Stimulated activated CD4-positive, alpha-beta T cell treated with anti-CD3 and anti-CD28 coated beads, TNF-alpha, amount 100 ng/mL, for 48 hours (primary cell): ENCODE measurements around the gene ARHGAP27.

Experiments
- DNase-seq, 3 donors: peaks; one replicate each; pipeline ENCODE4 v3.0.0-alpha.2; 2020; ENCODE audit warnings: low read depth in 3 of 3

ARHGAP27 gene

DNA sequence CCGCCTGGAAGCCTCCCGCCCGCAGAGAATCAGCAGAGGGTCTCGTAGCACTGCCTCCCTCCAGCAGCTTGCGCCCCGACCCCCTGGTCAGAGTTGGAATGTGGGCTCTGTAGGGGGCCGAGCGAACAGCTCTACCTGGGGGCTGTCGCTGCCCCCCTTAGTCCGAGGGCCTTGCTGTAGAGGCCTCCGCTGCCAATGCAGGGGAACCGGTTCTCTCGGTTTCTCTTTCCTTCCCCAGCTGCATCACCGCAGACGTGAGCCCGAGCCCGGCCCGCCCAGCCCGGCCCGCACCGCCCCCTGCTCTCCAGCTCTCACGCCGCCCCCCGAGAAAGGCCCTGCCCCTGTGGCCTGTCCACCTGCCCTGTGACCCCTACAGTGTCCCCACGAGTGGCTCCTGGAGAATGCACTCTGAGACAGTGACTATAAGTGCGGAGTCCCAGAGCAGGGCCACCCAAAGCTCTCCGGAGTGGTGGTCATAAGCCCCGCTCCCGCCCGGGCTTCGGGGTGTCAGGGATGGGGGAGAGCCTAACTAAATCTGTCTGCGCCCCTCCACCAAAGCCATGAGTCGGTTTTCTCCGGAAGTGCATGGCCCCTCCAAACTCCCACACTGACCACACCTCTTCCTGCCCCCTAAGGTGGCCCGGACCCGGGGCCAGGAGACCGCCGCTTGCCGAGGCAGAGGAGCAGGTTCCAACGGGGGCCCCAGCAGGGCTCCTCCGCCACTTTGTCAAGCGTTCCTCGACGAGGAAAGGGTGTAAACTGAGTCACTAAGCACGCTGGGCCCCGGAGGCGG is 1.7 kb downstream of the ARHGAP27 start:
- no peak for DNase-seq

DNA sequence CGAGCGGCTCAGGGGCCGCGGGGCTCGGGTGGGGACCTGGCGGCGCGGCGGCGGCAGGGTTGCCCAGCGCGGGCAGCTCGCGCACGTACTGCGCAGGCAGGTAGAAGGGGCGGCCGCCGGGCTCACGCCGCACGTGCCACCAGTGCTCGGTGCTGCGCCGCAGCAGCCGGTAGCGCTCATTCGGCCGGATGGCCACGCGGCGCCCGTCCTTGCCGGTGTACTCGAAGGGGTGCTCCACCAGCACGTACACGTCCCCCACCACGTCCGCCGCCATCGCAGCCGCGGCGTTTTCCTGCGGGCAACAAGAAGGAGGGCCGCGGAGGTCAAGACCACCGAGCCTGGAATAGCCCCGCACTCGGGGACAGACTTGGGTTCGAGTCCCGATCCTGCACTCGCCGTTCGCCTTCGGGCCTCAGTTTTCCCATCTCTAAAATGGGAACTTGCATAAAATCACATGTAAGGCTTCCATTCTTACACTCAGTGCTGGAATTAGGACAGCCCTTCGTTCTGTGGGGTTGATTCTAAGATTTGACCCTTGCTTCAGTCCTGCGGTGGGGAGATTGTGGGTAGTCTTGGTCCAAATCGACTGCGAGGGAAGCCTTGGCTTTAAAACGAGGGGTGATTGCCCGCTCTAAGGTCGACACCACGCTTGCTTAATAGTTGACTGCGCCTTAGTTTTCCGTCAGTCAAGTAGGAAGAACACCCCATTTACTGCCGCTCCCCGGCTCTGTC is 2.5 kb downstream of the ARHGAP27 start:
- DNase-seq: no peak

GRCh38 chr17:45429339-45430005 is 3.2 kb downstream of the ARHGAP27 start:
- DNase-seq: no peak

- no peak for DNase-seq
These were observed 3.7 kb downstream of the ARHGAP27 start for GRCh38 chr17:45428931-45429338.

DNA sequence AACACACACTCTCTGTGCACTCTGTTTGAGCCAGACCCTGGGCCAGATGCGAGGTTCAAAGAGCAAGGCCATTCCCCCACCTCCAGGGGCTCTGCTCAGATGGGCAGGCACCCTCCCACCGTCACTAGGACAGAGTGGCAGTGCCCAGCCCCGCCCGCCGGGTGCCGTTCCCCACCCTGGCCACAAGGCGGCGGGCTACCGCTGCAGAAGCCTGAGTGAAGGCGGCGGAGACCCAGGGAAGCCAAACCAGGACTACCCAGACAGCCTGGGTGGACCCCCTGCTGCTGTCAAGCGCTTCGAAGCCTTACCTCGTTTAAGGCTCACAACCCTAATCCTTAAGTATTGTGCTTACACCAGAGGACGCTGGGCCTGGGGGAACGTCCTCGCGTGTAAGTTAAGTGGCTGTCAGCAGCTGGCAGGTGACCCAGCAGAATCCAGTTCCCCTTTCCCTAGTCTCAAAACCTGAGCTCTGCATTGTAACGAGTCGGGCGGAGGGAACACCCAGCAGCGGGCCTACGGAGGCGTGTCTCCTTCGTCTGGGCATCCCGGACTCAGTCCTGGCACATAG is 4.5 kb downstream of the ARHGAP27 start:
- DNase-seq: peak; percentile 62 to 74 (median 67)

DNA sequence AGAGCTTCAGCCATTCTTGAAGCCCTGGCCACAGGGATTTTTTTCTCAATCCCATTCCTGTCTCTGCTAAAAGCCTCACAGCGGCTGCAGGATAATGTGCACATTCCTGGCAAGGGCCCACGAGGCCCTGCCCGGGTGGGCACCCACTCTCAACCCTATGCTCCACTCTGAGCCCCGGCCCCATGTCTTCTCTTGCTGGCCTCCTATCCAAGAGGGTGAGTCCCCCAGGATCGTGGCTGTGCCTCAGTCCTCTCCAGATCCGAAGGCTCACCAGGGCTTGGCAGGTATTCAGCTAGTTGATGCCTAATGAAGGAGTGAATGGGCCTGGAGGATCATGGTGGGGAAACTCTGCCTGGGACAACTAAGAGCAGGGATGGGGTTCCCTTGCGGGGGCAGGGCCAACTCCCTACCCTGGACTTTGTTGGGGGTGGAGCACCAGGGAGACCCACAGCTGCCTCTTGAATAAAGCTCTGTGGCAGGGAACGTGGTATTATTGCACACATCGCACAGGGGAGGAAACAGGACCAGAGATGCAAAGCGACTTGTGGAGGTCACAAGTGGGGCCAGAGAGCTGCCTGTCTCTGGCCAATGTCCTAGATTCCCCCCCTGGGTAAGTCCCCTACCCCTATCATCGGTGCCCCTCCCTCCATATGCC is 5.4 kb downstream of the ARHGAP27 start:
- DNase-seq: no peak

DNA sequence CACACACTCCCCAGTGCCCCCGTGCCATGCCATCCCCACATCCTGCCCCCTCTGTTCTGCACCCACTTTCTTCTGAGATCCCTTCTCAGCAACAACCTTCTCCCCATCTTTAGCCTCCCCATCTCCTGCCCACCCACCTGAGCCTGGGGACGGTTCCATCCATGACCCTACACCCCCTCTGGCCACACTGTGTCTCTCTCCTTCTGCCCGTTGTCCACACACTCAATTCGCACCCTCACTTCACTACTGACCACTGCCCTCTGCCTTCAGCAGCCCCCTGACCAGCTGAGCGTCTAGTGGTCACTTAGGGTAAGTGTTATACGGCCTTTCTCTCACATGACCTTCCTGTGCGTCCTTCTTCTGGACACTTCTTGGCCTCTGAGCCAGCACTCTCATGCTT is 6.1 kb downstream of the ARHGAP27 start:
- no peak for DNase-seq

DNA sequence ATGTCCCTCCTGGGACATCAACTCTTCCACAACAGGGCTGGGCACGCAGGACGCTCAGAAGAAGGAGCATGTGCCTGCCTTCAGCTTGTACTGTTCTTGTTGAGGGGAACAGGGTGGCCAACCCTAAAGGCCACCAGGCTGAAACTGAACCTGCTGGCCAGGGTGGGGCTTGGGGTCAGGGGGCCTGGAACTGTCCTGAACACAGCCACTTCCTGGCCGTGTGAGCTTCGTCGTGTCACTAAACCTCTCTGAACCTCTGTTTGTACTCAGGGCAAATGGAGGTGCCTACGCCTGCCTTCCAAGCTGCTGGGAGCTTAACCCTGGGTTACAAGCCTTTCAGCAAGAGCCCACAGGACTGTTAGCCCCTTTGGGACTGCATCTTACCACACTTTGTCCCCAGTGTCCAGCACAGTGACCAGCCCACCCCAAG is 6.7 kb downstream of the ARHGAP27 start:
- no peak for DNase-seq

GRCh38 chr17:45425125-45425983 is 7.3 kb downstream of the ARHGAP27 start:
- no peak for DNase-seq

DNA sequence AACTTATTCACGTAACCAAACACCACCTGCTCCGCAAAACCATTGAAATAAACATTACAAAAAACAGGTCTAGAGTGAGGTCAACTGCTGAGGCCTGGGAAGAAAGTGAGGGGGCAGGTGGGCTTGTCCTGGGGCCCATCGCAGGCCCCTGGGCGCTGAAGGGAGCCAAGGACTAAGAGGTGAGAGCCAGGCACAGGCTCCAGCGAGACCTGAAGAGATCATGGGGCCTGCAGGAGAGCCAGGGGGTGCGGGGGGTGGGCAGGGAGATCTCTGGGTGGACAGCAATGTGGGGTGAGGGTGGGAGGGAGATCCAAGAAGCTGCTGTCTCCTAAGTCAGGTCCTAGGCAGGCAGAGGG is 7.9 kb downstream of the ARHGAP27 start:
- no peak for DNase-seq

DNA sequence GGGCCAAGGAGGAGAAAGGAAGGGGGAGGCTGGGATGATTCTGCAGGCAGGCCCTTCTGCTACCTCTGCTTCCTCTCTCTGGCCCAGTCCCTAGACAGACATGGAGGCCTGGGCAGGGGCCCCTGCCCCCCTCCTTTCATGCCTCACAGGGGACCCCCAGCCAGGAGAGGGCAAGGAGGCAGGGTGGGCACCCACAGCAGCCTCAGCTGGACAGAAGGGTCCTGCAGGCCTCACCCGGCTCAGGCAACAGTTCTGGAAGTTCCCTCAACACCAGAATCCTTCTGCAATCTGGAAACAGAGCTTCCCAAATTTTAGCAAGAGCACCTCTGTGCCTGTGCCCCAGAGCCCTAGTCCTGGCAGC is 8.7 kb downstream of the ARHGAP27 start:
- no peak for DNase-seq

DNA sequence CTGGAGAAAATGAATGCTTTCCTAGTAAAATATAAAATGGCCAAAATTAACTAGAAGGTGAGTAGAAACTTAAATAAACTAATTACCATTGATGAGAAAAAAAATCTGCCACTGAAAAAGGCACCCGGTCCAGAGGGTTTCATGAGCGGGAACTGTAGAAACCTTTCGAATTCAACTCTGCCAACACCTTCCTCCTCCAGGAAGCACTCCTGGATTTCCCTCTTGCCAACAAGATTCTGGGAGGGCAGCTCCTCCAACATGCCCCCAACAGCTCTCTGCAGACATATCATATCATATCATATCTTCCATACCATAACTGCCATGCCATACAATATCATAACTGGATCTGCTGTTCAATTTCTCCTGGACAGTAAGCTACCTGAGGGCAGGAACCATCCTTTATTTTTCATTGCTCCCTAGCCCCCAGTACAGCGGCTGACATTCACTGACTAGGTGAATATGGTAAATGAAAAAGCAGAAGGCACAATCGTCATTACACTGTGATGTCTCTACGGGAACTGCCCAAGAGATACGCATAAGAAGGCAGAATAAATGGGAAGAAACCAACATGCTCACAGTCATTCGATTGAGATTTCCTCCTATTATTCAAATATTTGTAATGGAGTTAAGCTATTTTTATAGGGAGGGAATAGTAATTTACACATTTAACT is 9.2 kb downstream of the ARHGAP27 start:
- DNase-seq: no peak

GRCh38 chr17:45414990-45415881 is 17.4 kb downstream of the ARHGAP27 start:
- DNase-seq: no peak

GRCh38 chr17:45413498-45413923 is 19.2 kb downstream of the ARHGAP27 start:
- no peak for DNase-seq

- no peak for DNase-seq
These were observed 21.1 kb downstream of the ARHGAP27 start for GRCh38 chr17:45411348-45412105.

DNA sequence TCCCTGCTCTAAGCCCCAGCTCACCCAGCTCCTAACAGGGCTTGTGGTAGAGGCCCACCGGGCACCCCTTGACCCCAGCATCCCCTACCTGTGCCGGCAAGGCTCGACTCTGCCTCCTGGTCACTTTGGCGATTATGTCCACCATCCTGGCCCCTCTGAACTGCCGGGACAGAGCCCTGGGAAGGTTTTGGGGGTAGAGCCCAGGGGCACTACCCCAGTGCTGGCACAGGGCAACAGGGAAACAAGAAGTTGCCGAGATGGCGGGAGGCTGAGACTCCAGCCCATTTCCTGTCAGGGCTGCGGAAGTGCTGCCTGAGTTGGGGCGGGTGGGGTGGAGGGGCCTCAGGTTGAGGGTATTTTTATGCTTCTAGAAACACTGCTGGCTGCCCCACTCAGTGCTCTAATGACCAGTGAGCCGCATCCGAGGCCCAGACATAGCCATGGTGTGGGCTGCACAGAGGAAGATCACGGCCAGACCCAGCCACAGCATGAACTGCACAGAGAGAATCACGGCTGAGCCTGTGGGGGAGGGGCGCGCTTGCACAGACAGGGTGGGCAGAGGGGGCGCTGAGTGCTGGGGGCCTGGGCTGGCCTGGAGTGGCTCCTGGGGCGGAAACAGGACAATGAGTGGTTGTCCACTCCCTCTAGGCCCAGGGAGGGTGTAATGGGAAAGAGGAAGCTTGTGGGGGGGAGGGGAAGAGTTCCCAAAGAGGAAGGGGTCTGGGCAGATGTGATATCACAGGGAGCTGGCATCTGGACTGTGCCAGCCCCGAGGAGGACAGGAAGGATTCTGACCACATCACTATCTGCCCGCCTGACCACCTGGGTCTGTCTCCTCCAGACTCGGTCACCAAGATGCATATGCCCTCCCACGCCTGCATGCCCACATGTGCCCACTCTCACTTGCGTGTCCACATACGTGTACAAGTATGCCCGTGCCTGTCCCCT is 22.3 kb downstream of the ARHGAP27 start:
- DNase-seq: peak; percentile 35 to 57 (median 37)

- no peak for DNase-seq
These were observed 23.0 kb downstream of the ARHGAP27 start for GRCh38 chr17:45409659-45410076.
